C4-2B (cell line): ENCODE results near the gene CPO.

Source experiments
- H3K27ac ChIP-seq: fragments of 450-650 bp; 2 replicates; pipeline ENCODE4 v1.5.1; 2017
- ZFX ChIP-seq: fragments of 450-650 bp; IDR thresholded peaks from 2 replicates; pipeline ENCODE4 v1.6.1; 2017
- TF ChIP-seq, protein P1 (sequence below): fragments of 450-650 bp; conservative IDR thresholded peaks from 2 replicates; pipeline ENCODE4 v1.5.1; 2017; ENCODE audit warnings: mild to moderate bottlenecking

The CPO gene

DNA sequence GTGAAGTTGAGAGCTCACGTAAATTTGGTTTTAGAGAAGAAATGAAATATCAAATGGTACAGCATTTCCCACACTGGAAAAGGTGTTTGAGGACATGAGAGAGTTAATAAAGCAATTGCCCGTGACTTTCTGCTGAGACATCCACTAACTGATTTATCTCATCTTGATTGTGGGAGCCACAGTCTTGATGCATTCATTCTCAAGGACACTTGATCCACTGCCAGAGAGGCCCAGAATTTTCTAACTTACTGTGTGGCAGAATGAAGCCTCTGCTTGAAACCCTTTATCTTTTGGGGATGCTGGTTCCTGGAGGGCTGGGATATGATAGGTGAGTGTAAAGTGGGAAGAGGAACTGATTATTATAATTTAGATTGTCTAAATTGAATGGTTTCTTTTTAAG lies at the start of gene CPO:
Gene CPO, plus strand, starts transcription at position 179 of the 400 bp plus-strand sequence. Its CDS starts 82 bp downstream, at position 261.
- no peak for TF ChIP-seq ZFX
- TF ChIP-seq, protein P1, sequence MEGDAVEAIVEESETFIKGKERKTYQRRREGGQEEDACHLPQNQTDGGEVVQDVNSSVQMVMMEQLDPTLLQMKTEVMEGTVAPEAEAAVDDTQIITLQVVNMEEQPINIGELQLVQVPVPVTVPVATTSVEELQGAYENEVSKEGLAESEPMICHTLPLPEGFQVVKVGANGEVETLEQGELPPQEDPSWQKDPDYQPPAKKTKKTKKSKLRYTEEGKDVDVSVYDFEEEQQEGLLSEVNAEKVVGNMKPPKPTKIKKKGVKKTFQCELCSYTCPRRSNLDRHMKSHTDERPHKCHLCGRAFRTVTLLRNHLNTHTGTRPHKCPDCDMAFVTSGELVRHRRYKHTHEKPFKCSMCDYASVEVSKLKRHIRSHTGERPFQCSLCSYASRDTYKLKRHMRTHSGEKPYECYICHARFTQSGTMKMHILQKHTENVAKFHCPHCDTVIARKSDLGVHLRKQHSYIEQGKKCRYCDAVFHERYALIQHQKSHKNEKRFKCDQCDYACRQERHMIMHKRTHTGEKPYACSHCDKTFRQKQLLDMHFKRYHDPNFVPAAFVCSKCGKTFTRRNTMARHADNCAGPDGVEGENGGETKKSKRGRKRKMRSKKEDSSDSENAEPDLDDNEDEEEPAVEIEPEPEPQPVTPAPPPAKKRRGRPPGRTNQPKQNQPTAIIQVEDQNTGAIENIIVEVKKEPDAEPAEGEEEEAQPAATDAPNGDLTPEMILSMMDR = no peak

GRCh38 chr2:206890179-206890578 lies 49.1 kb upstream of the CPO start:
- no peak overlapping the region for H3K27ac ChIP-seq
- TF ChIP-seq, protein P1 = no peak
- no peak for TF ChIP-seq ZFX

More for the DNA sequence above, at the start of gene CPO:
- H3K27ac ChIP-seq = no peak within 1 kb of the TSS

DNA sequence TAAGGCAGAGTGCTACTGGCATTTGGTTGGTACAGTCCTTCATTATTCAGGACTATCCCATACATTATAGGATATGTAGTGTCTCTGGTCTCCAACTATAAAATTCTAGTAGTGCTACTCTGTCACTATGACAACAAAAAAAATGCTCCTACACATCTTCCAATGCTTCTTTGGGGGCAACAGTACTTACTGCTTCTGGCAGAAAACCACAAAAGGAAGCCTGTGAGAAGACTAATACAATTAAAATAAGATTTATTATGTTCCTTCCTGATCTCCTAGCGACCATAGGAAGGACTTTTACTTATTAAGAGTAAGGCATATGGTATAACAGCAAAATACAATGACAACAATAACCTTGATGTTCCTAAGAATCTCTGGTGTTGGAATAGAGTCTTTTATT lies 48.4 kb upstream of the CPO start:
- H3K27ac ChIP-seq = no peak overlapping the region
- TF ChIP-seq, protein P1 = no peak
- no peak for TF ChIP-seq ZFX

GRCh38 chr2:206915121-206915520 lies 24.2 kb upstream of the CPO start:
- TF ChIP-seq, protein P1 = no peak
- no peak overlapping the region for H3K27ac ChIP-seq

DNA sequence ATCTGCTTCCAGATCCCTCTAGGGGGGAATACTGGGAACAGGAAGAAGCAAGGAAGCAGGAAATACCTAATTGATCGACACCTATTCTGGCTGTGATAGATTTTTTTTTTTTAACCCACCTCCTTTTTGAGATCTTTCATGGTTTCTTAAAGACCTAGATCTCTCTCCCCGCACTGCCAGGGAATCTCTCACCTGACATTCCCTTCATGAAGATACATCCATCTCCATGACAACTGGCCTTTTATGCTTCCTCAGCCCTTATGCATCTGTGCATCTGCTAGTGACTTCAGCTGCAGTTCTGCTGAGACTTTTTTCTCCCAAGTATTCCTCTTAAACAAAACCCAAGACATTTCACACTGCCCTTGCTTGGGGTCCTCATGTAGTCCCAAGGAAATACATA lies 21.1 kb upstream of the CPO start:
- no peak for TF ChIP-seq ZFX
- TF ChIP-seq, protein P1 = no peak
- H3K27ac ChIP-seq = no peak overlapping the region

- TF ChIP-seq, protein P1 = no peak
- no peak for TF ChIP-seq ZFX
- no peak overlapping the region for H3K27ac ChIP-seq
Observed at GRCh38 chr2:206920310-206920709, 19.0 kb upstream of the CPO start.

DNA sequence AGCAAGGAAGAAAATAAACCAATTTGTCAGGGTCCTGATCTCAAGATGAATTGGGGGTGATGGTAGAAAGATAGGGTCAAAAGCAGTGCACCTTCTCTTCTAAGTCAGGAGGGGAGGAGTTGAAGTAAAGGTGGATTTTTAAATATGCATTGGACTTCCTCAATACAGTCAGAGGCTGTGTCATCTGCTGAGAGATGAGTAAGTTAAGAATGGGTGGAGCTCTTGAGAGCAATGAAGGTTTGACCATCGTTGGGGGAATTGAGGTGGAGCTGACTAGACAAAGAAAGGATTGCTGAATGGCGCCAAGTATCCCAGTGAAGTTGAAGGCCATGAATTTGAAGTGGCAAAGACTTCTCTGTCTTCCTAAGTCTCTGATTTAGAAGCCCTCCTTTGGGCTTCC lies 18.4 kb upstream of the CPO start:
- TF ChIP-seq, protein P1 = no peak
- TF ChIP-seq ZFX = no peak
- no peak overlapping the region for H3K27ac ChIP-seq
